DMS153 treated with DMSO at 0.1 percent for 48 hours (cell line): ENCODE data around the gene MNDA.
"Not testable (repeated sequence)": the region's sequence is repeated elsewhere in the genome, so short reads cannot be mapped to it uniquely, and the experiment has no call there.

Experiments used
- DNase-seq: peaks from one replicate; lab custom pipeline; 2025; ENCODE audit not compliant: unreplicated experiment; lab: John Stamatoyannopoulos, UW

The MNDA gene

DNA sequence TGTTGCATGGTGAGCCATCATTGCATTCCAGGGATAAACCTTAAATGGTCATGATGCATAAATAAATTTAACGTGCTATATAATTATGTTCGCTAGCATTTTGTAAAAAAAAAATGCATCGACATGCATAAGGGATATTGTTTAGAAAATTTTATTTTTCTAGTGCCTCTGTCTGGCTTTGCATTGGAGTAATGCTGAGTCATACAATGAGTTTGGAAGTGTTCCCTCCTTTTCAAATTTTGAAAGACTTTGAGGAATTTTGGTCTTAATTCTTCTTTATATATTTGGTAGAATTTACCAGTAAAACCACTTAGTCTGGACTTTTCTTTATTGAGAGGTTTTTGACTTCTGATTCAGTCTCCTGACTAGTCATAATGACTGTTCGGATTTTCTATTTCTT, 4.9 kb downstream of the MNDA start:
- DNase-seq: no peak

- no peak for DNase-seq
Measured at GRCh38 chr1:158838660-158839059, 7.5 kb downstream of the MNDA start.

DNA sequence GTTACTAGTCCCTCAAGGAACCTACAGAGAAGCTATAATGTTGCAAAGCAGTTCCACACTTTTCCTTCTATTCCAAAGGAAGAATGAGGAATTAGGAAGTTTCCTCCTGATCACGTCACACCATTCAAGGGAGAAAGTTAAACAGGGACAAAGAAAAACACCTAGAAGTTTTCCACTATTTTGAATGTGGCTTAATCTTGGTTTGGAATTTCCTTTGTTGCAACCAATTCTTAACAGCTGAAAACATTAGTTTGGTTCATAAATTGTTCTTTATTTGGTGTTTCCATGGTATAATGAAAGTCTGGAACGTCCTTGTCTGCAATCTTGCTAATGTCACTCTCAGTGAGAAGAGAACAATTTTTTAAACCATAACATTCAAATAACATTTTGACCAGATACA, 8.4 kb downstream of the MNDA start:
- no peak for DNase-seq

GRCh38 chr1:158840236-158840635, 9.1 kb downstream of the MNDA start:
- DNase-seq: no peak

- DNase-seq: no peak
Measured at GRCh38 chr1:158864595-158864994, 33.4 kb downstream of the MNDA start.

DNA sequence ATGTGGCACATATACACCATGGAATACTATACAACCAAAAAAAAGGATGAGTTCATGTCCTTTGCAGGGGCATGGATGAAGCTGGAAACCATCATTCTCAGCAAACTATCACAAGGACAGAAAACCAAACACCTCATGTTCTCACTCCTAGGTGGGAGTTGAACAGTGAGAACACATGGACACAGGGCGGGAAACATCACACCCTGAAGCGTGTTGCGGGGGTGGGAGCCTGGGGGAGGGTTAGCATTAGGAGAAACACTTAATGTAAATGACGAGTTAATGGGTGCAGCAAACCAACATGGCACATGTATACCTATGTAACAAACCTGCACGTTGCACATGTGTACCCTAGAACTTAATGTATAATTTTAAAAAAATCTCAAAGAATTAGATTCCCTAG, 39.3 kb downstream of the MNDA start:
- DNase-seq: not testable (repeated sequence)

GRCh38 chr1:158873141-158873540, 42.0 kb downstream of the MNDA start:
- DNase-seq: no peak

GRCh38 chr1:158893654-158894053, 62.5 kb downstream of the MNDA start:
- no peak for DNase-seq

DNA sequence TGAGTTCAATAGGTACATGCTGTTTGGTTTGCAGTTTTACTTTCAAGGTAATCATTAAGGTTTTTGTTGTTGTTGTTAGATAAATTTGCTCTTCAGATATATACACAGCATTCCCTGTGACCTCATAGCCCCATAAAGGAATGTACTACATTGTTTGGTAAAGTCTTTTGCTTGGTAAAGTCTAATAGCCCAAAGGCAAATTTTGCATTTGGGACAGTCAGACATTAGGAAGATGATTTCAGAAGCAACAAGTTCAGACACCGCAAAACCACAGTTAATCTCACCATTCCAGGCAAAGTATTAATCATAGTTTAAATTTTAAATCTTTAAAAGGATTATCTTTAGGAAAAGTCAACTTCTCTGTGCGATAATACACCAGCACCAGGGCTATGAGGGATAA, 67.6 kb downstream of the MNDA start:
- DNase-seq: no peak
